Activated T-helper 1 cell treated with Interleukin-2 at 50 U/mL for 16 hours (primary cell): Measurements from ENCODE around the gene MT1F.
"Not testable (repeated sequence)": the region's sequence is repeated elsewhere in the genome, so short reads cannot be mapped to it uniquely, and the experiment has no call there.

Experiments
- DNase-seq: peaks from one replicate; pipeline ENCODE4 v3.0.0-alpha.2; 2020; ENCODE audit warnings: low read depth

Gene MT1F

DNA sequence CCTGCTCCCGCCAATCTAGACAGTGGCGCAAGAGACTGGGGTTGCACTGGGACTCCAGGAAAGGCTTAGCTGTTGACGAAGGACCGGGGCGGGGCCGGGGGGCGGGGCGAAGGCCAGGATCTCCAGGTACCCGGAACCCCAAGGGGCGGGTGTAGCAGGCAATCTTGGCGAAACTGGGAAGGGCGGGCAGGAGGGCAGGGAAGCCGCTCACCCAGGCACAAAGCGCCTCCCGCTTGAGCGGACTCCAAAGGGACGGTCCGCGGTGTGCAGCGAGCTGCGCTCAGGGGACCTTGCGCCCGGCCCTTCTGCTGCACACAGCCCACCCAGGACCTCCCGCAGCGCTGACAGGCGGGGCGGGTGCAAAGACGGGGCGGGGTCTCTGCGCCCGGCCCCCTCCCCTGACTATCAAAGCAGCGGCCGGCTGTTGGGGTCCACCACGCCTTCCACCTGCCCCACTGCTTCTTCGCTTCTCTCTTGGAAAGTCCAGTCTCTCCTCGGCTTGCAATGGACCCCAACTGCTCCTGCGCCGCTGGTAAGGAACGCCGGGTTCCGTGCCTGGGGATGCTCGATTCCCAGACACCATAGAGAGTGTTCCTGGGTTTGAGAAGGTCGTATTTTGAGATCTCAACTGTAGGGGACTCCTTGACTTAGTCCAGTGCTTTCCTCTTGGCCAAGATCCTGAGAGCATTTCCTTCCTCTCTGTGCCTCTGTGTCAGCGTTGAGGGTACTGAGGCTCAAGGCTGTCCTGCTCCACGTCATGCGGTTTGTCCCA is at the start of gene MT1F:
MT1F (plus strand) TSS at position 405 of the 772 bp plus-strand sequence; CDS start at position 505, 100 bp downstream.
- DNase-seq, result peak; percentile 46

DNA sequence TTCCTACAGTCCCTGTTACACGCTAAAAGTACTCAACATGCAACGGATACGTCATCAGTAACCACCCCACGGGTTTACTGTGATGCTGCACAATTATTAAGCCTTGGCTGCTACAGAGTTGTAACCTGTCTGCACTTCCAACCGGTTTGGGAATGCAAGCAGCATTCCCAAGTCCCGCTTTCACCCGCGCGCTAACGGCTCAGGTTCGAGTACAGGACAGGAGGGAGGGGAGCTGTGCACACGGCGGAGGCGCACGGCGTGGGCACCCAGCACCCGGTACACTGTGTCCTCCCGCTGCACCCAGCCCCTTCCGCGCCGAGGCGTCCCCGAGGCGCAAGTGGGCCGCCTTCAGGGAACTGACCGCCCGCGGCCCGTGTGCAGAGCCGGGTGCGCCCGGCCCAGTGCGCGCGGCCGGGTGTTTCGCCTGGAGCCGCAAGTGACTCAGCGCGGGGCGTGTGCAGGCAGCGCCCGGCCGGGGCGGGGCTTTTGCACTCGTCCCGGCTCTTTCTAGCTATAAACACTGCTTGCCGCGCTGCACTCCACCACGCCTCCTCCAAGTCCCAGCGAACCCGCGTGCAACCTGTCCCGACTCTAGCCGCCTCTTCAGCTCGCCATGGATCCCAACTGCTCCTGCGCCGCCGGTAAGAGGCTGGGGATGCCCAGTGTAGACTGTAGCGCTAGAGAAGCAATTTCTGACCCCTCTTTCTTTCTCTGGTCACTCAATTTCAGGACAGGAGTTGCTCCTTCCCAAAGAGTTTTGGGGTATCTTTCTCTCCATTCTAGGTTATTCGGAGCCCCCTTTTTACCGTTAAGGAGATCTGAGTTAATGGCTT is 49.5 kb upstream of the MT1F start, which contains the start of gene MT2A:
MT2A (plus strand) TSS at position 542 of the 833 bp plus-strand sequence; CDS start at position 614, 72 bp downstream.
- DNase-seq, result peak; percentile 77

DNA sequence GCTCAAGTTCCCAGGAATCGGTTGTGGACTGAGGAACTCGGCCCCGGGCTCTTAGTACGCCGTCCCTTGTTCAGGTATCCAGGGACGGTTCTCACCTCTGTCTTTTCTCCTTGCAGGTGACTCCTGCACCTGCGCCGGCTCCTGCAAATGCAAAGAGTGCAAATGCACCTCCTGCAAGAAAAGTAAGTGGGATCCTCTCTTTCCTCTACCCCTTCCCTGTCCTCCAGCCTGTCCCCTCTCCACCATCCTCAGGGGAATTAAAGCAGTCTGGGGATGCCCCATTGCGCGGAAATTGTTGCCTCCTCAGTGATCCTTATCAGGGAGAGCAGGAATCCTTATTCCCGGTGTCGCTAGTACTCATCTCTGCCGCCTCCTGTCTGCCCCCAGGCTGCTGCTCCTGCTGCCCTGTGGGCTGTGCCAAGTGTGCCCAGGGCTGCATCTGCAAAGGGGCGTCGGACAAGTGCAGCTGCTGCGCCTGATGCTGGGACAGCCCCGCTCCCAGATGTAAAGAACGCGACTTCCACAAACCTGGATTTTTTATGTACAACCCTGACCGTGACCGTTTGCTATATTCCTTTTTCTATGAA is 48.8 kb upstream of the MT1F start:
- DNase-seq, result no peak

DNA sequence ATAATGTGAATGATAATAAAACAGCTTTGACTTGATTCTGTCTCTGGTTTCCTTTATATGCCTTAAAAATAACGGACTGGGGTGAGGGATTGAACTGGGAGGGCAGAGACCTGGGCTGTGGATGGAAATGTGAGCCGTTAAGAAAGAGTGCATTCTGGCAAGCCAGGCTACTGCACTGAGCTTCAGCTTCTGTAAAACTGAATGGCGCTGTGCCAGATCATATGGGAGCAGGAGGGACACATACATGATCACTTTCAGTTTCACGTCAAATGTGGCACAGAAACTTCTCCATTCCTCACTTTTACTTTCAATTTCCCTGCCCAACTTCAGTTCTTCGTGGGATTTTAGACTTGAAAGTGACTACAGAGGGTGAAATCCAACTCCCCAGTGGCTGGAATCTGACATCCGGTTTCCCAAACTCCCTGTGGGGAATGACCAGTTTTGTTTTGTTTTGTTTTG is 48.3 kb upstream of the MT1F start:
- peak; percentile 48 for DNase-seq

DNA sequence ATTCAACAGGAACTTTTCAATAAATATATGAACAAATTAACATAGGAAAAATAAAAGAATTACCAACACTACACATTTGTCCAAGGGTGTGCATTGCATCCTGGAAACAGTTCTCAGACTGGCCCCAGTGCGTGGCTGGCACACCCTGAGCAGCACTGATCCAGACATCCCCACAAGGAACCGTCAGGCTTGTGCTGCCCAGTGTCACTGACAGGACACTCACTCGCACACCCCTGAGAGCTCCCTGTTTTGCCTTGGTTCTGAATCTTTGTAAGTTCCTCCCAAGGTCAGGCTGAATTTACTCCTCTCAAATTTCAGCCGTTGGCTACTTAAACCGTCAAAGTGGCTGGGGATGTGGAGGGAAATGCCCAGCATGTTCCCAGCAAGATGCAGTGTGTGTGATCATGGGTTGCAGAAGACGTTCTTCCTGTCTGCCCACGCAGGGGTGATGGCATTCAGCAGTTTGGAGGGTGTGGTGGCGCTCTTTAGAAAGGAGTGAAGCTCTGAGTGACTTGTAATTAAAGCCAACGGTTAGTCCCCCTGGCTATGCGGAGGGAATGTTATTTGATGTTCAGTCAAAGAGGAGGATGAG is 47.6 kb upstream of the MT1F start:
- DNase-seq, result peak; percentile 29

DNA sequence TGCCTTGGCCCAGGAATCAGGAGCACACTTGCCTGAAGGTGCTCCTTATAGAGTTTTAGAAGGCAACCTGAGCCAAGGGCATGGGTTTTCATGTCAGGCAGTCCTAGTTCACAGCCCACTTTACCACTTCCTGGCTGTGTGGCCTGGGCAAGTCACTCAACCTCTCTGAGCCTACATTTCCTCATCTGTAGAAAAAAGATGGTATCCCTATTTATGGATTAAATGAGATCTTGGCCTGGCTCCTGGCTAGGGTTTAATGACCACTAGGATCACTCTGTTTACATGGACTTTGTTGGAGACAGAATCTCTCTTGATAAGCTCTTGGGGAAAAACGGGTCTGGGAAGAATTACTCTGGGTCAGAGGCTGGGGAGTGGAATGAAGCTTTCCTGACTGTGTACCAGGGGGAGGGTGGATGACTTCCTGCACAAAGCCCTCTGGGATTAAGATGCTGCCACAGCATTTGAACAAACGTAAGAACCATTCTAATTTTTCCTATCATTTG is 47.1 kb upstream of the MT1F start:
- no peak for DNase-seq

DNA sequence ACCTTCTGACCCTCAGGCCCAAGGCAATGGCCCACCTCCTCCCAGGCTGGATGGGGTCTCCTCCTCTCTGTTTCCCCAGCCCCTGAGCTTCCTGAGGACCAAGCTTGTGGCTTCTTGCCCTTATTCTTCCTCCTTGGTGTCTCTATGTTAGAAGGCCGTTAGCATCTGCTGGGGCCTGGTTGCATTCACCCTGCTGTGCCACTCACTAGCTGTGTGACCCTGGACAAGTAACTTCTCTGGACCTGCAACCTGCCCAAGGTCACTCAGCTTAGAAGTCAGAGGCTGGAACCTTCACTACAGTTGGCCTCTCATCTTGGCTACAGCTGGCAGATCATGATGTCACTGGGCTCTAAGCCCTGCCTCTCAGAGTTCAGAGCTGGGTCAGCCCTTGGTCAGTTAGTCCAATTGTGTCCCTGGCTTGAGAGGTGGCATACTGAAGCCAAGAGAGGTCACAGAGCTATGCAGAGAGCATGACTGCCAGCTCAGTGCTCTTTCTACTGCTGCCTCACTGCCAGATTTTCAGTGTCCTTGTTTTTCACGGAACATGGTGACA is 46.4 kb upstream of the MT1F start:
- DNase-seq, result no peak

DNA sequence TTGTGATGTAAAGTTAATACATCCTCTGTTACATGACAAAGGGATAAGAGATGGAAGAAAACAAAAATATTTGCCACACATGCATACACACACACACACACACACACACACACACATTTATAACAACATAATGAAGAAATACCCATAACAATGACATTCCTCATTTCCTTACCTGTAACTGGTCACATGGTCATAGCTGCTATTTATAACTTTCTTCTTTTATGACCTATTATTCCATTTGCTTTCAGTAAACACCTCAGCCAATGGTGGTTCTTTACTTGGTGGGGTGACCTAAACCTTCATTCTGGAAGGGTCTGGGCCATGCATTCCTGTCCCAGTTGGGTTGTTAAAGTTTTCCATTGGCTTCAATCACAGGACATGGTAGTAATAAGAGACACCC is 44.1 kb upstream of the MT1F start:
- DNase-seq, result no peak

DNA sequence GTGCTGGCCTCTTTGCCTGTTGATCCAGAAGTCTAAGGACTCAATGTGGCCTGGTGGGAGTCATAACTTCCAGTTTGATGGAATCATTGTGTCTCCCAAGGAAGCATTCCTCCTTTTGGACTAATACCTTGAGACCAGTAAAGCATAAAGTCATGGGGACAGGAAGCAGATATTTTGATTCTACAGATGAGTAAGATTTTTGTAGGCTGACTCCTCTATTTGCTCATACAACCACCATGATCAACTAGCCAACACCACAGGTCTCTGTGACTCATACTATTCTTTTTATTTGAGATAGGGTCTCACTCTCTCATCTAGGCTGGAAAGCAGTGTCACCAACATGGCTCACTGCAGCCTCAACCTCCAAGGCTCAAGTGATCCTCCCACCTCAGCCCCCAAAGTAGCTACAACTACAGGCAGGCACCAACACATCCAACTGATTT is 43.2 kb upstream of the MT1F start:
- DNase-seq, result no peak

DNA sequence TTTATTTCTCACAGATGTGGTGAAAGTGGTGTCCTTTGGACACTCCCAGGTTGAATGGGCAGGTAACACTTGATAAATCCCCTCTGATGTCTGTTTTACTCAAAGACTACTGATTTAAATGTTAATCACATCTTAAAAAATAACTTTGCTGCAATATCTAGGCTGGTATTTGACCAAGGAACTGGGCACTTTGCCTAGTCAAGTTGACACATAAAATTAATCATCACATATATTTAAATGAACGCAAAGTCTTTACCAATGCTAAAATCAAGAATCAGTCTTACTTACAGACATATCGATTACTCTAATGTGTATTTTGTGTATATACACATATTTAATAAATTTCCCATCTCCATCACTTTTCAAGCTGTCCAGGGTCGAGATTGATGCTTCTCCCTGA is 42.4 kb upstream of the MT1F start:
- DNase-seq, result no peak

DNA sequence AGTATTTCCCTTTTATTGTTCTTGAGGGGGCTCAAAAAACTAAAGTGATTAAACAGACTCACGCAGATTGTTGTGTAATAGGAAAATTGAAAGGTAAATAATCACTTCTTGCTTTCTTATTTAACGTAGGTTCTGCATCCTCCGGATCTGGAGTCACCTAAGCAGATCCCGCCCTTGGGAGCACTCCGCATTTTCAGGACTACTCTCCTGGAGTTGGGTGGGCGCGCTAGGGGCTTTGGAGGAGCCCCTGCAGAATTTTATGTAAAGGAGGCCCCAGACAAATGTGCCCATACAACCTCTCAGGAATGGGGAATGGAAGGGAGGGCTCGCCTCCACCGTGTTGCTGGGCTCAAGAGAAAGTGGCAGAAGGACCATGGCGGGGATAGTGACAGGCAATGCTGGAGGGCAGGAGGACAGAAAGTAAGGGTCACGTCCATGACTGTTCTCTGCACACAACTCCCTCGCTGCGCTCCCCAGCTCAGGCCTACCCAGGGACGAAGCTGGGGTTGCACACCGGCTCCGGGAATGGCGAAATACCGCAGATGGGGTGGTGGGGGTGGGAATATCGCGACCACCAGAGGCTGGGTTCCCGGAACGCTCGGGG is 41.0 kb upstream of the MT1F start:
- no peak for DNase-seq

DNA sequence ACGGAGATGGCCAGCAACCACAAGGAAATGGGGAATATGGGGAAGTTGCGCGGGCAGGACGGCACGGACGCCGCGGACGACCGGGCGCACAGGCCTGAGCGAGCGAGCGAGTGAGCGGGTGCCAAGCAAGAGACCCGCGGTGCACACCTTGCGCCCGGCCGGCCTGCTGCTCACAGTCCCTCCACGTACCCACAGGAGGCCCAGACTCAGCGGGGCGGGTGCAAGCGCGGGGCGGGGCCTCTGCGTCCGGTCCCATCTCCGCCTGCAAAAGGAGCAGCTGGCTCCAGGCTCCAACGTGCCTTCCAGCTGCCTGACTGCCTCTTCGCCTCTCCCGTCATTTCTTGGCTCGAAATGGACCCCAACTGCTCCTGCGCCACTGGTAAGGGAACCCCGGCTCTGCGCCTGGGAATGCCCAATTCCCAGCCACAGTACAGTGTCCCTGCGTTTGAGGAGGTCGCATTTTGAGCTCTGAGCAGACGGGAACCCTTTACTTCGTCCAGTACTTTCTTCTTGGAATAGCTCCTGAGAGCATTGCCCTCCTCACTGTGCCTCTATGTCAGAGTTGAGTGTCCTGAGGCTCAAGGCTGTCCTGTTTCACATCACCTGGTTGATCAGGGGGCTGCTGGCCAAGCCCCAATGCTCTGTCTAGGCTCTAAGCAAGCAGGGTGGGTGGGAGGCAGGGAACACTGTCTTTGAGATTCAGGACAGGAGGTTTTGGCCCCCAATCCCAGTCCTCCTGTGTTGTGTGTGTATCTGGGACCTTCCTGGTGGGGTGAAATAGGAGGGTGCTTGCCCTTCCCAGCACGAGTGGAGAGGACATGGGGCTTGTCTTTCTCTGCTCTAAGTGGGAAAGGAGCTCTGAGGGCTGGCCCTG is 40.3 kb upstream of the MT1F start:
- no peak for DNase-seq

DNA sequence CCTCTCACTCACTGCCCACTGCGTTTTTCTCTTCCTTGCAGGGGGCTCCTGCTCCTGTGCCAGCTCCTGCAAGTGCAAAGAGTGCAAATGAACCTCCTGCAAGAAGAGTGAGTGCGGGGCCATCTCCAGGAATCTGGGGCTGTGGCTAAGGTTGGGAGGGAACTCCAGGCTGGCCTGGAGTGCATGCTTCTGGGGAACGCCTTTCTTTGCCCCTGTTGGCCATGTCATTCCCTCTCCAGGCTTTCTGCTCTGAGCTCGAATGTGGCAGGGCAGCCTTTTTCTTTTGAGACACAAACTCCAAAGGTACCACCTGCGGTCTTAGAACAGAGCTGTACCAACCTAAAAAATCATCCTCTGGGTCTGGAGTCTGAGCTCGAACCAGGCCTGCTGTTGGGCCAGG is 39.6 kb upstream of the MT1F start:
- no peak for DNase-seq

DNA sequence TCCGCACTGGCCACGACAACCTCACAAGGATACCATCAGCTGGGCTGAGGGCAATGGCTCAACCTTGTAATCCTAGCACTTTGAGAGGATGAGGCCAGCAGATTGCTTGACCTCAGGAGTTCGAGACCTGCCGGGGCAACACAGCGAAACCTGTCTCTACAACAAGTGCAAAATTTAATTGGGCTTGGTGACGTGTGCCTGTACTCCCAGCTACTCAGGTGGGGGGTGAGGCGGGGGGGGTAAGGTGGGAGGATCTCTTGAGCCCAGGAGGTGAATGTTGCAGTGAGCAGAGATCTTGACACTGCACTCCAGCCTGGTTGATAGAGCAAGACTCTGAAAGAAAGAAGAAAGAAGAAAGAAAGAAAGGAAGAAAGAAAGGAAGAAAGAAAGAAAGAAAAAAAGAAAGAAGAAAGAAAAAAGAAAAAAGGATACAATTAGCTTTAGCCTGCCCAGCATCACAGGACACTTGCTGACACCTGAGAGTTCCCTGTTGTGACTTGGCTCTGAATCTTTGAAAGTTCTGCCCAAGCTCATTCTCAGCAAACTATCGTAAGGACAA is 37.3 kb upstream of the MT1F start:
- DNase-seq, result no peak

DNA sequence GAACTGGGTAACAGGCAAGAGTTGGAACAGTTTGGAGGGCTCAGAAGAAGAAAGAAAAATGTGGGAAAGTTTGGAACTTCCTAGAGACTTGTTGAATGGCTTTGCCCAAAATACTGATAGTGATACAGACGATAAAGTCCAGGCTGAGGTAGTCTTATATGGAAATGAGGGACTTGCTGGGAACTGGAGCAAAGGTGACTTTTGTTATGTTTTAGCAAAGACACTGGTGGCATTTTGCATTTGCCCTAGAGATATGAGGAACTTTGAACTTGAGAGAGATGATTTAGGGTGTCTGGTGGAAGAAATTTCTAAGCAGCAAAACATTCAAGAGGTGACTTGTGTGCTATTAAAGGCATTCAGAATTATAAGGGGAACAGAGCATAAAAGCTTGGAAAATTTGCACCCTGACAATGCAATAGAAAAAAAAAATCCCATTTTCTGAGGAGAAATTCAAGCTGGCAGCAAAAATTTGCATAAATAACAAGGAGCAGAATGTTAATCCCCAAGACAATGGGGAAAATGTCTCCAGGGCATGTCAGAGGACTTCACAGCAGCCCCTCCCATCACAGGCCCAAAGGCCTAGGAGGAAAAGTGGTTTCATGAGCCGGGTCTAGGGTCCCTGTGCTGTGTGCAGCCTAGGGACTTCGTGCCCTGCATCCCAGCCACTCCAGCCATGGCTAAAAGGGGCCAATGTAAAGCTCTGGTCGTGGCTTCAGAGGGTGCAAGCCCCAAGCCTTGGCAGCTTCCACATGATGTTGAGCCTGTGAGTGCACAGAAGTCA is 35.9 kb upstream of the MT1F start:
- not testable (repeated sequence) for DNase-seq

DNA sequence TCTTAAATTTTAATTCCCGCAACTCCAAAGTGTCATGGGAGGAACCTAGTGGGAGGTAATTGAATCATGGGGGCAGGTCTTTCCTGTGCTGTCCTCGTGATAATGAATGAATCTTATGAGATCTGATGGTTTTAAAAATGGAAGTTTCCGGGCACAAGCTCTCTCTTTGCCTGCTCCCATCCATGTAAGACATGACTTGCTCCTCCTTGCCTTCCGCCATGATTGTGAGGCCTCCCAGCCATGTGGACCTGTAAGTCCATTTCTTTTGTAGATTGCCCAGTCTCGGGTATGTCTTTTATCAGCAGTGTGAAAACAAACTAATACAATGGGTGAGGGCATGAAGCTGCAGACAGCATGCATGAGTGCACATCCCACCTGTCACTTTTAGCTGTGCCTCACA is 34.6 kb upstream of the MT1F start:
- not testable (repeated sequence) for DNase-seq

DNA sequence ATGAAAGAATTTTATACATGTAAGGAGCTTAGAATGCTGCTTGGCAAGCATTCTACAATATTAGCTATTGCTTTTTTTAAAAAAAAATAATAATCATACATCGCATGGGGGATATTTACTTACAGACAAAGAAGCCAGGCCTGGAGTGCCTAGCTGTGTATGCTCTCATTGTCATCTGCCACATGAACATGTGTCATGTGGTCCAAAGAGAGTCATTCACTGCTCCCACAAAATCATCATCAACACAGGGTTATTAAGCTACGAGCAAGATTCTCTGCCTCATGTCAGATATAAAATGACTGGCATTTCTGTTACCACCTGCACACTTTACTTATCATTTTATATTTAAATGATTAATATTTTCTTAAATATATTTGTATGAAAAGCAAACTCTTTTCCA is 34.1 kb upstream of the MT1F start:
- no peak for DNase-seq

DNA sequence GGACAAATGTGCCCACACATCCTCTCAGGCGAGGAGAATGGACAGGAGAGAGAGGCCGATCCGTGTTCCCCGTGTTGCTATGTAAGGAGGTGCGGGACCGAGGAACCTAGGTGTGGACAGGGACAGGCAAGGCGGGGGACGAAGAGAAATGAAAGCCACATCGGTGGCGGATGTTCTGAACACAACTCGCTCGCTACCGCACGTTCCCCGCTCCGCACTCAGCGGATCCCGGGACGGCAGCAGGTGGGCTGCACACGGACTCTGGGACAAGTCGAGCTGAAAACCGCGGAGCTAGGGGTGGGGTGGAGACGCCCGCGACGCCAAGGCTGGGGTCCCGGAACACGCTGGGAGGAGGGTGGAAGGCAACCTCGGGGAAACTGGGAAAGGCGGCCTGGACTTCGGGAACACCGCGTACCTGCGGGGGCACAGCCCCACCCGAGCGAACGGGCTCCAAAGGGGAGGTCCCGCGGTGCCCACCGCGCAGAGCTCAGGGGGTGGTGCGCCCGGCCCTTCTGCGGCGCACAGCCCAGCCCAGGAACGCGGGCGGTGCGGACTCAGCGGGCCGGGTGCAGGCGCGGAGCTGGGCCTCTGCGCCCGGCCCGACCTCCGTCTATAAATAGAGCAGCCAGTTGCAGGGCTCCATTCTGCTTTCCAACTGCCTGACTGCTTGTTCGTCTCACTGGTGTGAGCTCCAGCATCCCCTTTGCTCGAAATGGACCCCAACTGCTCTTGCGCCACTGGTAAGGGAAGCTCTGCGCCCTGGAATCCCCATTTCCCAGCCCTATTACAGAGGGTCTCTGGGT is 32.4 kb upstream of the MT1F start, which contains the start of gene MT1E:
MT1E (plus strand) TSS at position 642 of the 803 bp plus-strand sequence; CDS start at position 713, 71 bp downstream.
- no peak for DNase-seq
